Upper lobe of left lung (tissue), 4 donors: ENCODE data around the gene SNCB.

ENCODE experiments used
- EP300 ChIP-seq, 4 donors: sonication (generic); formaldehyde crosslinking; IDR thresholded peaks; one replicate each; pipeline ENCODE4 v1.5.1; 2017; ENCODE audit warnings: antibody characterized with exemption in 4 of 4, control low read depth in 2 of 4
- POLR2A ChIP-seq, 4 donors: fragments of 450-650 bp; IDR thresholded peaks; one replicate each; pipeline ENCODE4 v1.5.1; 2016 to 2017; ENCODE audit warnings: antibody characterized with exemption in 4 of 4, mild to moderate bottlenecking in 2 of 4
- TF ChIP-seq, protein P1 (sequence below), 6 experiments: fragments of 450-650 bp in 4 of 6; fragments of 200-600 bp in 2 of 6; sonication (generic) in 2 of 6; IDR thresholded peaks; one replicate each; pipeline ENCODE4 v1.5.1; 2016 to 2019; ENCODE audit warnings: antibody characterized with exemption in 6 of 6

DNA sequence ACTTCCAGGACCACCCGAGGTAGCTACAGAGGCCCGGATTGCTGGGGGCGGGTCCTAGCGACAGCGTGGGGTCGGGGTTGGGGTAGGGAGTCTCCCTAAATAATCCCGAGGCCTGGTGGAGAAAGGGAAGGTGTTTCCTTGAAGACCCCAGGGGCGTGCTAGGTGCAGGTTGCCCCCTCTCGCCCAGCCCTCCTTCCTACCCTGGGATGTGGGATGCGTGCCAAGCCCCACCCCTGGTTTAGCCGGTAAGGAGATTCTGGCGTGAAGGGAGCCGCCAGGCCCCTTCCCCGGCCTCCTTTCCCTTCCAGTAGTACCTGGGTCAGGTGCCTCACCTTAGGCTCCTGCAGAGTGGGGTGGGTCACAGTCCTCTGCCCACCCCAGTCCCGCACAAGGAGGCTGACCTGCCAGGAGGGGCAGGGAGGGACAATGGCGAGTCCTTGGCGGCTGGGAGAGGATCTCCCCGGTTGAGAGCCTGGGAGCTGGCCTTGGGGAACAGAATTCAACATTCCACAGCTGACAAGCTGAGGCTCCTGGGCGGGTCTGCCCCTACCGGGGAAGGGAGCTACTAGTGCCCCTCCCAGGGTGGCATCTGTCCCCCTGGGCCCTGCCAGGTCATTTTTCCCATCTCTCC is 17.6 kb upstream of the SNCB start:
- TF ChIP-seq, protein P1, sequence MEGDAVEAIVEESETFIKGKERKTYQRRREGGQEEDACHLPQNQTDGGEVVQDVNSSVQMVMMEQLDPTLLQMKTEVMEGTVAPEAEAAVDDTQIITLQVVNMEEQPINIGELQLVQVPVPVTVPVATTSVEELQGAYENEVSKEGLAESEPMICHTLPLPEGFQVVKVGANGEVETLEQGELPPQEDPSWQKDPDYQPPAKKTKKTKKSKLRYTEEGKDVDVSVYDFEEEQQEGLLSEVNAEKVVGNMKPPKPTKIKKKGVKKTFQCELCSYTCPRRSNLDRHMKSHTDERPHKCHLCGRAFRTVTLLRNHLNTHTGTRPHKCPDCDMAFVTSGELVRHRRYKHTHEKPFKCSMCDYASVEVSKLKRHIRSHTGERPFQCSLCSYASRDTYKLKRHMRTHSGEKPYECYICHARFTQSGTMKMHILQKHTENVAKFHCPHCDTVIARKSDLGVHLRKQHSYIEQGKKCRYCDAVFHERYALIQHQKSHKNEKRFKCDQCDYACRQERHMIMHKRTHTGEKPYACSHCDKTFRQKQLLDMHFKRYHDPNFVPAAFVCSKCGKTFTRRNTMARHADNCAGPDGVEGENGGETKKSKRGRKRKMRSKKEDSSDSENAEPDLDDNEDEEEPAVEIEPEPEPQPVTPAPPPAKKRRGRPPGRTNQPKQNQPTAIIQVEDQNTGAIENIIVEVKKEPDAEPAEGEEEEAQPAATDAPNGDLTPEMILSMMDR (IDR thresholded peaks at IDR 0.05), result no peak
- TF ChIP-seq POLR2A (IDR thresholded peaks at IDR 0.05), result no peak
- no peak for TF ChIP-seq EP300 (IDR thresholded peaks at IDR 0.05)
